22Rv1 (cell line): ENCODE results near the gene OLFML2A.

ENCODE experiments used
- CTCF ChIP-seq: fragments of 450-650 bp; IDR thresholded peaks from 2 replicates; pipeline ENCODE4 v1.5.1; 2017; ENCODE audit warnings: mild to moderate bottlenecking
- ZFX ChIP-seq: fragments of 450-650 bp; IDR thresholded peaks from 2 replicates; pipeline ENCODE4 v1.6.1; 2017; ENCODE audit warnings: antibody characterized with exemption, borderline replicate concordance

GRCh38 chr9:124813041-124813440, 36.1 kb downstream of the OLFML2A start:
- TF ChIP-seq CTCF (no peak), ZFX (no peak)
